Stimulated activated CD4-positive, alpha-beta T cell treated with anti-CD3 and anti-CD28 coated beads, Interleukin-12 subunit alpha, Interleukin-12 subunit beta, amount 100 ng/mL, for 48 hours (primary cell): Measurements from ENCODE around the gene NOS1AP.

ENCODE experiments used
- DNase-seq, 3 donors: peaks; one replicate each; pipeline ENCODE4 v3.0.0-alpha.2; 2020; ENCODE audit warnings: low read depth in 2 of 3, low spot score in 1 of 3

Gene NOS1AP

GRCh38 chr1:162285149-162285561 is 215.7 kb downstream of the NOS1AP start:
- DNase-seq, result no peak

GRCh38 chr1:162291000-162291399 is 221.5 kb downstream of the NOS1AP start:
- no peak for DNase-seq

GRCh38 chr1:162292422-162292849 is 222.9 kb downstream of the NOS1AP start:
- no peak for DNase-seq

GRCh38 chr1:162293073-162293692 is 223.7 kb downstream of the NOS1AP start:
- no peak for DNase-seq

GRCh38 chr1:162294015-162294414 is 224.5 kb downstream of the NOS1AP start:
- DNase-seq, result no peak

- no peak for DNase-seq
Observed at GRCh38 chr1:162297208-162297607, 227.7 kb downstream of the NOS1AP start.

- DNase-seq, result no peak
Observed at GRCh38 chr1:162298266-162298665, 228.8 kb downstream of the NOS1AP start.

GRCh38 chr1:162299018-162299417 is 229.5 kb downstream of the NOS1AP start:
- no peak for DNase-seq

- no peak for DNase-seq
Observed at GRCh38 chr1:162300057-162300917, 230.8 kb downstream of the NOS1AP start.

GRCh38 chr1:162301696-162302095 is 232.2 kb downstream of the NOS1AP start:
- DNase-seq, result no peak

- DNase-seq, result no peak
Observed at GRCh38 chr1:162302306-162303003, 233.0 kb downstream of the NOS1AP start.

- DNase-seq, result no peak
Observed at GRCh38 chr1:162303004-162303344, 233.5 kb downstream of the NOS1AP start.

GRCh38 chr1:162304736-162305135 is 235.2 kb downstream of the NOS1AP start:
- DNase-seq, result no peak

- DNase-seq, result no peak
Observed at GRCh38 chr1:162305969-162306368, 236.5 kb downstream of the NOS1AP start.

GRCh38 chr1:162310337-162310736 is 240.8 kb downstream of the NOS1AP start:
- no peak for DNase-seq

- no peak for DNase-seq
Observed at GRCh38 chr1:162314206-162314605, 244.7 kb downstream of the NOS1AP start.

- no peak for DNase-seq
Observed at GRCh38 chr1:162315673-162316072, 246.2 kb downstream of the NOS1AP start.

GRCh38 chr1:162316187-162316586 is 246.7 kb downstream of the NOS1AP start:
- DNase-seq, result no peak

- DNase-seq, result no peak
Observed at GRCh38 chr1:162317621-162318020, 248.1 kb downstream of the NOS1AP start.

- DNase-seq, result no peak
Observed at GRCh38 chr1:162319493-162320175, 250.1 kb downstream of the NOS1AP start.

- DNase-seq, result no peak
Observed at GRCh38 chr1:162321809-162322422, 252.4 kb downstream of the NOS1AP start.
